ENCODE data around the gene ZNF681. TPM values are rescaled to one million over a fixed set of nuclear protein-coding genes. Genes with fewer than 3 reads are reported as not detected.

Gene ZNF681
- total and polyA plus RNA-seq, 10 of the 15 experiments (the other 5 are each of a cell fraction or from before 2014, with no cell fraction given) = 0.11 to 0.41 (median 0.24) TPM; not detected in 1

DNA sequence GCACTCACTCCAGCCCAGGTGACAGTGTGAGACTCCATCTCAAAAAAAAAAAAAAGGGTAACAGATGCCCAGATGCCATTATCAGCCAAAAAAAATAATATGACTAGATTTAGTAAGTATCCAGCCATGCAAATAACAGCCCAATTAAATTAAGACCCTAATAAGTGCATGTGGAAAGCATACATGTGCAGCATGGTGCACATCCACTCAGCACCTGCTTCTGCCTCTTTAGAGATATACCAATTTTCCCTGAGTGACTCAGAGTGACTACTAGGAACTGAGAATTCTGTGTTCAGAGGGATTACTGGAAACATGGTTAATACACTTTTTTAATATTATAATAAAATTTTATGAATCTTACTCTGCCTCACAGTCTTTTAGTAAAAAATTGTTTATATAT is 41.9 kb downstream of the ZNF681 start:
- Histone ChIP-seq H3K27ac (ENCODE audit: control insufficient read depth, insufficient read depth) (no peak overlapping the region), H3K36me3 (ENCODE audit: control insufficient read depth in 2 of 2, insufficient read depth in 2 of 2, low read length in 1 of 2) (no peaks in the 10 kb centered on the region), H3K9ac (ENCODE audit: control insufficient read depth, insufficient read depth, low read length) (no peak overlapping the region), H3K79me2 (ENCODE audit: control insufficient read depth, insufficient read depth, low read length) (no peaks in the 10 kb centered on the region), H3K4me2 (ENCODE audit: control insufficient read depth, insufficient read depth) (no peak overlapping the region), H3K9me3 (replicated peaks; ENCODE audit: control insufficient read depth, insufficient read depth, low read length) (no peaks in the 10 kb centered on the region), H3K27me3 (replicated peaks in 1 of 2; ENCODE audit: control insufficient read depth in 2 of 2, insufficient read depth in 2 of 2, low read length in 1 of 2) (no peaks in the 10 kb centered on the region), H4K20me1 (ENCODE audit: control insufficient read depth, insufficient read depth) (no peaks in the 10 kb centered on the region), H3K4me1 (ENCODE audit: control insufficient read depth, insufficient read depth, low read length) (no peaks in the 10 kb centered on the region), H2AFZ (ENCODE audit: control insufficient read depth, low read depth, low read length) (no peak overlapping the region), H3K4me3 (no peak overlapping the region)
- CTCF ChIA-PET = no interaction called here
- no TSS peak for BruUV-seq (replicated peaks)
- POLR2A ChIA-PET = no interaction called here
- SMC1A ChIA-PET (ENCODE audit: uncharacterized antibody, unreplicated experiment) = no interaction called here
- FAIRE-seq (no peak), DNase-seq (ENCODE audit: low read depth, low spot score) (no peak), ATAC-seq (no peak)
- RAD21 ChIA-PET (ENCODE audit: unreplicated experiment) = no interaction called here
- no peak for TF ChIP-seq SMARCA5 (IDR thresholded peaks at IDR 0.05)
- TF ChIP-seq BACH1 (IDR thresholded peaks at IDR 0.05; ENCODE audit: borderline replicate concordance) = no peak
- no peak for TF ChIP-seq ASH2L (IDR thresholded peaks at IDR 0.05; ENCODE audit: borderline replicate concordance, low read depth)
- TF ChIP-seq STAT1 (conservative IDR thresholded peaks at IDR 0.05) = no peak
- TF ChIP-seq, protein P1, sequence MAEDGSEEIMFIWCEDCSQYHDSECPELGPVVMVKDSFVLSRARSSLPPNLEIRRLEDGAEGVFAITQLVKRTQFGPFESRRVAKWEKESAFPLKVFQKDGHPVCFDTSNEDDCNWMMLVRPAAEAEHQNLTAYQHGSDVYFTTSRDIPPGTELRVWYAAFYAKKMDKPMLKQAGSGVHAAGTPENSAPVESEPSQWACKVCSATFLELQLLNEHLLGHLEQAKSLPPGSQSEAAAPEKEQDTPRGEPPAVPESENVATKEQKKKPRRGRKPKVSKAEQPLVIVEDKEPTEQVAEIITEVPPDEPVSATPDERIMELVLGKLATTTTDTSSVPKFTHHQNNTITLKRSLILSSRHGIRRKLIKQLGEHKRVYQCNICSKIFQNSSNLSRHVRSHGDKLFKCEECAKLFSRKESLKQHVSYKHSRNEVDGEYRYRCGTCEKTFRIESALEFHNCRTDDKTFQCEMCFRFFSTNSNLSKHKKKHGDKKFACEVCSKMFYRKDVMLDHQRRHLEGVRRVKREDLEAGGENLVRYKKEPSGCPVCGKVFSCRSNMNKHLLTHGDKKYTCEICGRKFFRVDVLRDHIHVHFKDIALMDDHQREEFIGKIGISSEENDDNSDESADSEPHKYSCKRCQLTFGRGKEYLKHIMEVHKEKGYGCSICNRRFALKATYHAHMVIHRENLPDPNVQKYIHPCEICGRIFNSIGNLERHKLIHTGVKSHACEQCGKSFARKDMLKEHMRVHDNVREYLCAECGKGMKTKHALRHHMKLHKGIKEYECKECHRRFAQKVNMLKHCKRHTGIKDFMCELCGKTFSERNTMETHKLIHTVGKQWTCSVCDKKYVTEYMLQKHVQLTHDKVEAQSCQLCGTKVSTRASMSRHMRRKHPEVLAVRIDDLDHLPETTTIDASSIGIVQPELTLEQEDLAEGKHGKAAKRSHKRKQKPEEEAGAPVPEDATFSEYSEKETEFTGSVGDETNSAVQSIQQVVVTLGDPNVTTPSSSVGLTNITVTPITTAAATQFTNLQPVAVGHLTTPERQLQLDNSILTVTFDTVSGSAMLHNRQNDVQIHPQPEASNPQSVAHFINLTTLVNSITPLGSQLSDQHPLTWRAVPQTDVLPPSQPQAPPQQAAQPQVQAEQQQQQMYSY (CRISPR knock-in tag; IDR thresholded peaks at IDR 0.05) = no peak
- no peak for TF ChIP-seq ZBED1 (IDR thresholded peaks at IDR 0.05; ENCODE audit: borderline replicate concordance)
- TF ChIP-seq IKZF1 (conservative IDR thresholded peaks at IDR 0.05) = no peak
- no peak for TF ChIP-seq KAT2A (conservative IDR thresholded peaks at IDR 0.05; ENCODE audit: control insufficient read depth, low read depth, low read length)
- TF ChIP-seq IKZF2 (IDR thresholded peaks at IDR 0.05) = no peak
- no peak for TF ChIP-seq GABPA (IDR thresholded peaks at IDR 0.05; ENCODE audit: low read depth)
- no peak for TF ChIP-seq YY1 (IDR thresholded peaks at IDR 0.05; ENCODE audit: low read depth, low read length)
- TF ChIP-seq RB1 (IDR thresholded peaks at IDR 0.05; ENCODE audit: borderline replicate concordance) = no peak
- intact Hi-C loops (cut with micrococcal nuclease; ENCODE audit: unreplicated experiment) = no loop called here
- in situ Hi-C loops (cut with MboI) = no loop called here
